ENCODE results near the gene CPNE7. TPM values are rescaled to one million over a fixed set of nuclear protein-coding genes. Genes with fewer than 3 reads are reported as not detected.

Gene CPNE7
- total and polyA plus RNA-seq, 2 of the 8 experiments (the other 6 are each of a cell fraction or from before 2014, with no cell fraction given) = 10.0 to 23.7 TPM

DNA sequence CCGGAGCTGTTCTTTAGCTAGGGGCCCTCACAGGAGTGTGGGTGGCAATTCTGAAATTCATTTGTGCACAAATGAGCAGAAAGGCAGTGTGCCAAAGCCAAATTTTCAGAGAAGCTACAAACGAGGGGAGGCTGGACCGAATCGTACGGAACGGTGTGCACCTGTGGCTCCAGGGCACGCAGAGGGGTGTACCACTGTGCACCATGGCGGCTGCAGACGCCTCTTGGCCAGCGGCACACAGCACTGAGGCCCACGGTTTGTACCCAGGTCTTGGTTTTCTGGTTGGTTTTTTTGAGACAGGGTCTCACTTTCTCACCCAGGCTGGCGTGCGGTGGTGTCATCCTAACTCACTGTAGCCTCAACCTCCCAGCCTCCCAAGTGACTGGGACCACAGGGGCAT, 67.0 kb downstream of the CPNE7 start (continued):
- TF ChIP-seq, protein P1, sequence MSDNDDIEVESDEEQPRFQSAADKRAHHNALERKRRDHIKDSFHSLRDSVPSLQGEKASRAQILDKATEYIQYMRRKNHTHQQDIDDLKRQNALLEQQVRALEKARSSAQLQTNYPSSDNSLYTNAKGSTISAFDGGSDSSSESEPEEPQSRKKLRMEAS (IDR thresholded peaks at IDR 0.05) = no peak
- no peak for TF ChIP-seq POLR2AphosphoS5 (IDR thresholded peaks at IDR 0.05; ENCODE audit: low read depth, low read length)
- TF ChIP-seq HDAC2 (IDR thresholded peaks at IDR 0.05; ENCODE audit: borderline replicate concordance in 1 of 2, low read depth in 2 of 2, low read length in 2 of 2) = no peak
- TF ChIP-seq NRF1 (IDR thresholded peaks at IDR 0.05; ENCODE audit: low read depth, low read length) = no peak
- no peak for TF ChIP-seq JUN (IDR thresholded peaks at IDR 0.05; ENCODE audit: low read depth, low read length)

All from H1 (cell line).